Muscle of leg (tissue), 11 donors: ENCODE data around the gene SEPTIN1. TPM values are rescaled to one million over a fixed set of nuclear protein-coding genes. Genes with fewer than 3 reads are reported as not detected.

Experiments
- DNase-seq: peaks from one replicate; pipeline ENCODE4 v3.0.0; 2013
- H3K27ac ChIP-seq: one replicate; pipeline ENCODE4 v1.5.1; 2013; ENCODE audit warnings: mild to moderate bottlenecking, low read length, control low read depth
- H3K27me3 ChIP-seq: one replicate; pipeline ENCODE4 v1.6.1; 2013; ENCODE audit warnings: low read length; ENCODE audit not compliant: control insufficient read depth, insufficient read depth
- H3K36me3 ChIP-seq: one replicate; pipeline ENCODE4 v1.6.1; 2013; ENCODE audit warnings: low read length; ENCODE audit not compliant: control insufficient read depth, insufficient read depth
- H3K4me1 ChIP-seq: one replicate; pipeline ENCODE4 v1.6.1; 2013; ENCODE audit warnings: low read length; ENCODE audit not compliant: control insufficient read depth, insufficient read depth
- H3K4me3 ChIP-seq: one replicate; pipeline ENCODE4 v1.5.1; 2013; ENCODE audit warnings: low read length, control low read depth
- H3K9me3 ChIP-seq: replicated peaks from 2 replicates; pipeline ENCODE4 v1.6.1; 2013; ENCODE audit warnings: low read depth, low read length; ENCODE audit not compliant: control insufficient read depth
- WGBS: methylation state at CpG from one replicate; pipeline ENCODE4 v1.1.5; 2013; ENCODE audit warnings: missing lambda C conversion rate; ENCODE audit not compliant: insufficient coverage; 5-methylcytosine and 5-hydroxymethylcytosine counted together
- polyA plus RNA-seq, 8 donors: library from polyadenylated mRNA; unstranded; fragments of 120-200 nt; gene quantifications; one replicate each; pipeline versions ENCODE4 v1.2.1 to v1.2.3, GENCODE V29; 2013; ENCODE audit warnings: inconsistent platforms in 1 of 8, low replicate concordance in 1 of 8; ENCODE audit not compliant: insufficient read length in 8 of 8, insufficient read depth in 1 of 8
- total RNA-seq: library from RNA; stranded (reverse); fragments of 120-200 nt; gene quantifications from one replicate; pipeline ENCODE4 v1.2.4, GENCODE V29; 2013

Gene SEPTIN1
- total and polyA plus RNA-seq, 9 donors, result 0.18 to 4.7 (median 2.5) TPM

- Histone ChIP-seq H3K27ac (no peak overlapping the region), H3K27me3 (no peaks in the 10 kb centered on the region), H3K4me3 (peak overlapping the region; percentile 50), H3K36me3 (peaks cover 32% of the 10 kb centered on the region), H3K9me3 (no peaks in the 10 kb centered on the region), H3K4me1 (peaks cover 8% of the 10 kb centered on the region)
- DNase-seq, result no peak
- 44% methylated on average over 12 of the region's 18 CpGs for whole genome bisulfite sequencing
Measured at GRCh38 chr16:30416624-30417528, 34.5 kb upstream of the SEPTIN1 start.

- Histone ChIP-seq H3K36me3 (peaks cover 35% of the 10 kb centered on the region), H3K27me3 (no peaks in the 10 kb centered on the region), H3K4me1 (peaks cover 8% of the 10 kb centered on the region), H3K9me3 (no peaks in the 10 kb centered on the region), H3K27ac (no peak overlapping the region), H3K4me3 (no peak overlapping the region)
- WGBS, result 85% methylated on average over 4 of the region's 4 CpGs
- no peak for DNase-seq
Measured at GRCh38 chr16:30416047-30416603, 33.8 kb upstream of the SEPTIN1 start.

DNA sequence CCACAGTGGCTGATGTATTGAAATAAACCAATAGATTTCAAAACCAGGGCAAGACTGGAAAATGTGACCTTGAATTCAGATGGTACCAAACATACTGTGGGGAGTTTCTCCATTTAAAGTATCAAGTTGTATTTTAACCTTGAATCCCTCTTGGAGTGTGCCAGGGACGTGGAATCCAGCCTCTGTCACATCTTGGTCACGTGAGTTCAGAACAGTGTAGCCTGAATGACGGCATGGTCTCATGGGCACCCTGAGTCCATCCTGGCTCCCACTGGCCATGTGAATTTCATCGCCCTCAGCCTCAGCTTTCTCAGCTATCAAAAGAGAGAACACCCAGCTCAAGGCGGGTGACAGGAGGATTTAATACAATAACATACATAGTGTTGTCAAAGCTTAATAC, 31.8 kb upstream of the SEPTIN1 start:
- H3K27ac ChIP-seq, result no peak overlapping the region
- peaks cover 35% of the 10 kb centered on the region for H3K36me3 ChIP-seq
- no peaks in the 10 kb centered on the region for H3K9me3 ChIP-seq
- 93% methylated on average over 3 of the region's 5 CpGs for WGBS
- no peaks in the 10 kb centered on the region for H3K27me3 ChIP-seq
- peaks cover 14% of the 10 kb centered on the region for H3K4me1 ChIP-seq
- no peak overlapping the region for H3K4me3 ChIP-seq
- no peak for DNase-seq

DNA sequence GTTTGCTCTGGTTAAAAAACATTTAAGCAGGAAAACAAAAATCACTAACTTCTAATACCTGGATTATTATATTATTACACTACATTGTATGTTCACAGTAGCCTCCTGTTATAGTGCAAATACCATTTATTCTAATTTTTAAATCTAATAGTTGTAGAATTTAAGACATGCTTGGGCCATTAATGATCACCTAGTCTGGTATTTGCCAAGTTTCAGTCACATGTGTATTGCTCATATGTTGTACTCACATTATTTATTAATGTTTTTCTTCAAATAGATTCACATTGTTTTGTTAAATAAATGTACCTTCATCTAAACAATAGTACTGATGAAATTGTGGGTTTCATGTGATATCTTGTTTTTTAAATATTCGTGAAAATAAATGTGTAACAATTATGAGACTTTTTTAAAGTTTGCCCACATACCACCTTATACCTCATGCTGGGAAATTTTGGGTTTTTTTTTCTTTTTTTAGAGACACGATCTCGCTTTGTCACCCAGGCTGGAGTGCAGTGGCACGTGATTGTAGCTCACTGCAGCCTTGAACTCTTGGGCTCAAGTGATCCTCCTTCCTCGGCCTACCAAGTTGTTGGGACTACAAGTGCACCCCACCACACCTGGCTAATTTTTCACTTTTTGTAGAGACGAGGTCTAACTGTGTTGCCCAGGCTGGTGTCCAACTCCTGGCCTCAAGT, 30.9 kb upstream of the SEPTIN1 start:
- Histone ChIP-seq H3K36me3 (peaks cover 40% of the 10 kb centered on the region), H3K27me3 (no peaks in the 10 kb centered on the region), H3K4me1 (peaks cover 19% of the 10 kb centered on the region), H3K27ac (no peak overlapping the region), H3K9me3 (no peaks in the 10 kb centered on the region), H3K4me3 (no peak overlapping the region)
- DNase-seq, result no peak
- WGBS, result 81% methylated on average over 3 of the region's 6 CpGs

DNA sequence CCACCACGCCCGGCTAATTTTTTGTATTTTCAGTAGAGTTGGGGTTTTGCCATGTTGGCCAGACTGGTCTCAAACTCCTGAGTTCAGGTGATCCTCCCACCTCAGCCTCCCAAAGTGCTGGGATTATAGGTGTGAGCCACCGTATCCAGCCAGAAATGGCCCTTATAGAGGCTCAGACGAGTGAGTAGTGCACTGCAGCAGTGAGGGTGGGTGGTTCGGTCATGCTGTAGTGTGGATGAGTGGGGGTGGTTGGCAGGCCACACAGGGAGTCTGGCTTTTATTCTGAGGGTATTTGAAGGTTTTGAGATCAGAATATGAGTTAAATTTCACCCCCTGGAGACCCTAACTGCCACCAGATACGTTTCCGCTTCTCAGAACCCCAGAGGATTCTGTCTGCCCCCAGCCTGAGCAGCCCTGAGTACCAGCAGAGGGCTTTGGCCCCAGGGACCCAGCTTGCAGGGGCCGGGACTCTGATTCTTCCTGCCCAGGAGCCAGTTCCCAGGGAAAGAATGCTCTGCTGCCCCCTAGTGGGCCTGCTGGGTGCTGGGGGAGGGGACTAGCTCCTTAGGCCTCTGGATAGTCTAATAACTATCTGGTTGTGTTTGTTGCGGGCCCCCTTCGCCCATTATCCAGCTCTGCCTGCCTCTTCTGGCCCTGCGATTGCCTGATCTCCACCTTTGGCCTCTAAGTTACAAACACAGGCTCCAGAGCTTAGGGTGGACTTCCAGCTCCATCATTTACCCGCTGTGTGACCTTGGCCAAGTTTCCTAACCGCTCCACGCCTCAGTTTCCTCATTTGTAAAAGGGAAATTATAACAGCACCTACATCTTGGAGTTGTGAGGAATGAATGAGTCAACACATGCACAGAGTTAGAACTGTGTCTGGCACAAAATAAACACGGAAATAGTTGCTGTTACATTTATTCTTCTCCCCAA, 27.0 kb upstream of the SEPTIN1 start:
- Histone ChIP-seq H3K4me3 (no peak overlapping the region), H3K27me3 (no peaks in the 10 kb centered on the region), H3K27ac (peak overlapping the region; percentile 60), H3K36me3 (peaks cover 41% of the 10 kb centered on the region), H3K9me3 (no peaks in the 10 kb centered on the region), H3K4me1 (peaks cover 21% of the 10 kb centered on the region)
- DNase-seq, result peak; percentile 94
- 28% methylated on average over 5 of the region's 15 CpGs for WGBS

DNA sequence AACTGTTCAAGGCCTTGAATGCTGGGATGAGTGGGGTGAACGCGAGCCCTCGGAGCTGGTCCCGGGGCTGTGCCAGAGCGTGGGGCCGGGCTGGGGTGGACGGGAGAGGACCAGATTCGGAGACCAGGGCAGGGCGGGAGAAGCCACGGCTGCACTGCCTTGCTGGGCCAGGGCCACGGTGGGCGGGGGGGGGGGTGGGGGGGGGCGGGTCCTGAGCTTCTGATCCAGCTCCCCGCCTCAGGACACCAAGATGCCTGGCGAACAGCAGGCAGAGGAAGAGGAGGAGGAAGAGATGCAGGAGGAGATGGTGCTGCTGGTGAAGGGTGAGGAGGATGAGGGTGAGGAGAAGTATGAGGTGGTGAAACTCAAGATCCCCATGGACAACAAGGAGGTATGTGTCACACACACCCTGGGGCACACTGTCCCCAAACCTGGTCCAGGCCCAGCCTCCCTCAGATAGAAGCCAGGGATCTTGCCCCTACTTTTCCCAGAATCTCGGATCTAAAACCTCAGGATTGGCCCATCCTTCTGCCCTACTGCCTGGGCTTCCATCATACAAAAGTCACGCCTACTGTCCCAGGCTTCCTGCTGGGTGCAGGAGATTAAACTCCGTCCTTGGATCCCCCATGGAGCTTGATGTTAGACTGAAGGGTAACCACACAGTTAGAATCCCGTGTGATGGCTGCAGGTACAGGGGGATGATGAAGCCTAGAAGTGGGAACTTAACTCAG, 25.6 kb upstream of the SEPTIN1 start:
- Histone ChIP-seq H3K9me3 (no peaks in the 10 kb centered on the region), H3K36me3 (peaks cover 31% of the 10 kb centered on the region), H3K4me1 (peaks cover 21% of the 10 kb centered on the region), H3K27ac (peak overlapping the region; percentile 77), H3K27me3 (no peaks in the 10 kb centered on the region), H3K4me3 (peak overlapping the region; percentile 72)
- DNase-seq, result no peak
- 6% methylated on average over 7 of the region's 19 CpGs for WGBS

GRCh38 chr16:30407102-30407803, 24.9 kb upstream of the SEPTIN1 start, which contains the start of gene ZNF771:
TSS of gene ZNF771 (plus strand) at chr16:30407606. CDS start at chr16:30408054, 448 bp downstream.
- H3K27ac ChIP-seq, result peak within 1 kb of the TSS; percentile 89
- H3K9me3 ChIP-seq, result no peaks in the 10 kb centered on the region
- H3K4me1 ChIP-seq, result peaks cover 21% of the 10 kb centered on the region
- H3K4me3 ChIP-seq, result peak within 1 kb of the TSS; percentile 72
- DNase-seq, result peak; percentile 97
- H3K27me3 ChIP-seq, result no peaks in the 10 kb centered on the region
- WGBS, result under 1% methylated on average over 62 of the region's 65 CpGs
- H3K36me3 ChIP-seq, result peaks cover 25% of the 10 kb centered on the region

DNA sequence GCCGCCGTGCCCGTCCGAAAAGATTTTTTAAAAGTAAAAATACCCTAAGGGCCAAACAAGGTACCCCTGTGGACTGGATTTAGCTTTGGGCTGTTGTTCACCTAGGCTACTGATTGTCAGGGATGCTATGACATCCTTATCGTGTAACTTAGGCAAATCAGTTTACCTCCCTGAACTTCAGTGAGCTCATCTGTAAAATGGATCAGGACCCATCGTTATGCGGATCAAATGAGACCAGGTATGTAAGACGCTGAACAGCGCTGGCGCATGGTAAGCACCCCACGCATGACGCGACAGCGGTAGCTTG, 24.4 kb upstream of the SEPTIN1 start:
- peak overlapping the region; percentile 72 for H3K4me3 ChIP-seq
- 19% methylated on average over 14 of the region's 14 CpGs for WGBS
- no peak for DNase-seq
- no peaks in the 10 kb centered on the region for H3K9me3 ChIP-seq
- H3K4me1 ChIP-seq, result peaks cover 21% of the 10 kb centered on the region
- H3K36me3 ChIP-seq, result peaks cover 20% of the 10 kb centered on the region
- no peaks in the 10 kb centered on the region for H3K27me3 ChIP-seq
- peak overlapping the region; percentile 89 for H3K27ac ChIP-seq
